Inflammatory macrophage (primary cell): ENCODE measurements around the gene C4orf33.

Experiments
- DNase-seq, 2 donors: peaks; one replicate each; pipeline ENCODE4 v3.0.0-alpha.2; 2020 to 2022

C4orf33 gene

DNA sequence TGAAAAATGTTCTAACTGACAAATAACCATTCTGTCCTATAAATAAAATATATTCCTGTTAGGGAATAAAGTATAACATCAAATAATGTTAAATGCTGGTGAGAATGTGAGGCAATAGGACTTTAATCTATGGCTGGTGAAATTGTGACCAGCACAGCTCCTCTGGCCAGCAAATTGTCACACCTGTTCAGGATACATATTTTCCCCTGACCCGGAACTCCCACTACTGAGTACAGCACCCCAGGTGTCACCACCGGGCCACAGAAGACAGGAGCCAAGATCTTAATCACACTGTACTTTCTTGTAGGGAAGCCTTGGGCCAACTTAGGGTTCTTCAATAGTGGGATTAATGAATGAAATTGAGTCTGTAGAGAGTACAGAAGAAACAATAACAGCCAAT, 33.2 kb downstream of the C4orf33 start:
- no peak for DNase-seq

DNA sequence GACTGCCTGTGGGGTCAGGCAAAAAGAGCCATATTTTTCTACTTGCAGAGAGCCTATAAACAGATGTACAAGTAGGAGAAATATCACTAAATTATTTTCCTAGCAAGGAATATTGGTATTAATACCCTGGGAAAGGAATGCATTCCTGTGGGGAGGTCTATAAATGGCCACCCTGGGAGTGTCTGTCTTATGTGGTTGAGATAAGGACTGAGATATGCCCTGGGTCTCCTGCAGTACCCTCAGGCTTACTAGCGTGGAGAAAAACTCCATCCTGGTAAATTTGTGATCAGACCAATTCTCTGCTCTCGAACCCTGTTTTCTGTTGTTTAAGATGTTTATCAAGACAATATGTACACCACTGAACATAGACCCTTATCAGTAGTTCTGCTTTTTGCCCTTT, 35.4 kb downstream of the C4orf33 start:
- DNase-seq, result no peak

DNA sequence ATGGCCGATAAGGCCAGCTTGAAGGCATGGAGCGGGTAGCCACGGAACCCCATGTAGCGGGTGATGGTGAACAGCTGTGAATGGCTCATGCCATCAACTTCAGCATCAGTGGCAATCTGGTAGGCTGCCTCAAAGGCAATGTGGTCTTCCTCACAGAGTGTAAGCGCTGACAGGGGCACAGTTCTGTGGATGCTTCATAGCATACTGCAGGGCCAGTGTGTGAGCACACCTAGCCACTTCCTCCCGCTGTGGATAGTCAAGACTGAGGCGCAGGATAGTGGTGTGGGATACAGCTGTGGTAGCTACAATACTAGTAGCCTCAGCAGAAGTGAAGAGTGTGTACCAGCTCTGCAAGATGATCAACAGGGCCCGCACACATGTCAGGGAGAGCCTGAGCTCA, 40.5 kb downstream of the C4orf33 start:
- no peak for DNase-seq

DNA sequence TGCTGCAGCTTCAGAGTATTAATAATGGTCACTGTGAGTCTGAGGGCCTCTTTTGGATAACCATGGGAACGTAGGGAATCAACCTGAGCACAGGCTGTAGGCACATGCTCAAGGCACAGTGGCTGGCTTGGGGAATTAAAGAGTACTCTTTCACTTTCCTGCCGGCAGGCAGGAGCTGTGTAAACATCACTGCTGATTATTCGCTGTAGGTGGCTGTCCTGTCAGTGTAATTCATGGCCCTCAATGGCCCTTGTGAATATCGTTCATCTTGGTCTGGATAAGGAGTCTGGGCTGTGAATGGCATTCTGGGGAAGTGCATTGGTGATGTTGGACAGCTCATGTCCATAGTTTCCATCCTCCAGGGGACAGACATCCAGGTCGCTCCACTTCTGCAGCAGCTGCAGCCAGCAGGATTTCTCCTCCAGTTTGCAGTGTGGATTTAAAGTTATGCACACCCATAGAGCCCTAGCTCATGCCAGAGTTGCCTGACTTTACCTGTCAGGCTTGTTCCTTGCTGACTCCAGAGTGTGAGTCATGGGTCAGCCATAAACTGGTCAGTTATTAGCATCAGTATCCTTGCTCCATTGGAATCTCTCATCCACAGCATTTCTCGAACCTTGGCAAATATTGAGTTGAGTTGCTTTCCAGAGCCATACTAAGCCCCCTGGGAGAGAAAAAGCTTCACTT, 43.0 kb downstream of the C4orf33 start:
- no peak for DNase-seq

DNA sequence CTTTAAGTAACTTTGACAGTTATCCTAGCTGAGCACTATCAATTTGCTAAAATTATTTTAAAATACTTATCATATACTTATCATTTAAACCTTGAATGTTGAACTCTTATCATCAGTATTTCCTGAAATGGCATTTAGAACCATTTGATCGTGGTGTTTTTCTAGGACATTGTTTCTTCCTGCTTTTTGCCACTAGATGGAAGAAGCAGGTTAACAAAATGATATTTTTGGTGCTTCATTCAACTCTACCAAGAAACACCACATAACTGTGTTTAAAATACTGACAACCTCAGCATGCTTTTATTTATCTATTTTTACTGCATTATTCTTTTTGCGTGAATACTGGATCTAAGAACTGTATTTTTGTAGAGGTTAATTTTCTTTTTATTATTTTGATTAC, 44.6 kb downstream of the C4orf33 start:
- DNase-seq, result no peak

DNA sequence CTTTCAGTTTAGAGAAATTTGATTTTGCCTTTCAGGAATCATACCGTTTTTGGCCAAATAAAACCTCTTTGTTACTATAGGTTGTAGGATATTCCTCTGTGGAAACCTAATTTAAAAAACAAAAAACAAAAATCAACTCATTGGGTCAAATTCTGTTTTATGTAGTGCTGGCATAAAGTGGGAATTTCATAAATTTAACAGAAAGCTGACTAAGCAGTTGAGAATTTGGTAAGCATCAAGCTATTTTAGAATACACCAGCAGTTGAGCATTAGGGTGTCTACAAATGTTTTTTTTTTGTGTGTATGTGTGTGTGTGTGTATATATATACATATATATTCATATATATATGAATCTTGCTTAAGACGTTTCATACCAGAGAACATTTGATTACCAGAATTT, 47.4 kb downstream of the C4orf33 start:
- DNase-seq, result no peak

DNA sequence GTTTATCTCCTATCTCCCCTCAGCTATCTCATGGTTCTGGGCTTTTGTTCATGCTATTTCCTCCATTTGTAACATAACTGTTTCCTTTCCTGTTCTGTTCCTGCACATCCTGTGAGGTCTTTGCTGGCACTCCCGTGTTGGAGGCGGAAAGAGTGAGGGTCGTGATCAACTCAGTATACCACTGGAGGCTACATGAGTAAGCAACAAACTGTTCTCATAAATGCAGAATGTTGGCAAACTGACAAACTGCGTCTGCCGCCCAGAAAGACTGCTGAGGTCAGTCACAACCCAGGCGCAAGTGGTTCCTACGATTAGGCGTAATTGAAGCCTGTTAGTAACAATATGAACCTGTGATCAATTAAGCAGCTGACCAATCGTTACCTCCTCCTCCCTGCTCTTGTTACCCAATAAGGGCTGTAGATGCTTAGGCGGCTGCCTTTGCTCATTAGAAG, 48.8 kb downstream of the C4orf33 start:
- DNase-seq, result no peak

DNA sequence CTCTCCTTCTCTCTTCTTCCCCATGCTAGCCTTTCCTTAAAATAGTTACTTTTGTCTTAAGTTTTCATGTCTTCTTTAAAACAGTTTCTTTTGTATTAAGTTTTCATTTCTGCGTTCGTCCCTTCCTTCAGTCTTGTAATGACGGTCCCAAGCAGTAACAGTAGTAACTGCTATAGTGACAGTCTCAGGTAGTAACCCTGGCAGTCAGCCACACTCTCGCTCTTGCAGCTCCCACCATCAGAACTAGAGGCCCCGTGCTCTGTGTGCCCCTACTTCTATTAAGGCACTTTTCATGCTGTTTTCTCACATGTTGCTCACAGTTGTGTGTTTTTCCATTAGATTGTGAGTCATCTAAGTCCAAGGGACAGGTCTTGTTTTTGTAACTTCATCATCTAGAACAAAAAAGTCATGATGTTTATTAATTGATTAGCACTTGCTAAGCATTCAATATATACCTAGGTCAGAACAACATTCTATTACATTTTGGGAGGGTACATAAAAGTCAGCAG, 49.3 kb downstream of the C4orf33 start:
- DNase-seq, result no peak

DNA sequence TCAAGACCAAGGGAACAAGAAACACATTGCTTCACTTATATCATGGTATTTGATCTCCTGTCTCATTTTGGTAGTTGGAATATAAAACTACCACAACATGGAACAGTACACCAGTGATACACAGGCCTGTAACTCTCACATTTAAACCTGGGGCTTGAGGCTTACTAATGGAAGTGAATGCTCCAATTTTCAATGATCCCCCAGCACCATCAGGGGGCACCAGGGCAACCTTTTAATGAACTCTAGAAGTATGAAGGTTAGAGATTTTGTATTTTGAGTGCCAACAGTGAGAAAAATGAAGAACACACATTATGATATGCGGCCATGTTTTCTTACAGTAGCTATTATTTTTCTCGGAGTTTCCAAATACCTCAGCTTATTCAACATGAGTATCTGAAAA, 50.7 kb downstream of the C4orf33 start:
- no peak for DNase-seq

DNA sequence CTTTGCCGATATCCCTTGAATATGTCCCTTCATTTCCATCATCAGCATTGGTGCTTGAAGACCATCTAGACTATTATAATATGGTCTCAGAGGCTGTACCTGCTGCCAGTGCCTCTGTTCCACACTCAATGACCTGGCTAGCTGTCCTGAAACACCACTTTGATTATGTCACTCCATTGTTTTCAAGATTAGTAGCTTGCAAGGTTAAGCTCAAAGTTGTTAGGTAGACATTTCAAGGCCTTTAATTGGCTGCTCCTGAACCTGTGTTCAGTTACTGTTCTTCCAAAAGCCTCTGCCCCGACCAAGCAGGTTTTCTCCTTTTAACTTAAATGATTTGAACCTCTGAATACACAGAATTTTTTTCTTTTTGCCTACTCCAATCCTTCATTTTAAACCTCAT, 52.9 kb downstream of the C4orf33 start:
- DNase-seq, result no peak

DNA sequence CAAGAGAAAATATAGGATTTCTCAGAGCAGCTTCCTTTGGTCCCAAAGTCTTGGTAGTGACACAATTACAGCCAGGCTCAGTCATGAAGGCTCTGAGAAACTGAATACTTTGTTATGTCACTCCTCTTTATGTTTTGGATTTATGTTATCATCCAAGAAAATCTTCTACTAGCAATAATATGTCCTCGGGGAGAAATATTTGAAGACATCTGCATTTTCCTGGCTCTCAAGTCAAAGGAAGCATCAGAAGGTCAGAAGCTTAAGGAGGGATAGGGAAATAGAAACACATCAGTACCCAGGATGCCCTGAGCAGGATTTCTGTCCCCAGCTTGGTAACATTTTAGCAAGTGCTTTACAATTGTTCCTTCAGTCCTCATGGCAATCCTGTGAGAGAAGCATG, 54.0 kb downstream of the C4orf33 start:
- DNase-seq, result no peak

DNA sequence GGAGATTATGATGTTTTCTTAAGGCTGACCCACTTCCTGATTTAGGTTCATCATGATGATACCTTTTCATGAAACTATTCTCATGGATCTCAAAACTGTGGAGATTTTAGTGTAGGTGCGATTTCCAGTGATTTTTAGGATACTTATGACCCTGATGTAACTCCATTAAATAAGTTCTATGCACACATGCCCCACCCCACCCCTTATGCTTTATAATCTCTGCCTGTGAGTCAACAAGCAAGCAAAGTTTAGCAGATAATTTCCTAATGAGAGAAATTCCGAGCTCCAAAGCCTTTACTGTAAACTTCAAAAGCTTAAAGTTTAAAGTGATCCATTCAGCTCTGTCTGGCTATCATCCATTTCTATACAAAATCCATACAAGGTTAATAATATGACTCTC, 56.4 kb downstream of the C4orf33 start:
- no peak for DNase-seq

DNA sequence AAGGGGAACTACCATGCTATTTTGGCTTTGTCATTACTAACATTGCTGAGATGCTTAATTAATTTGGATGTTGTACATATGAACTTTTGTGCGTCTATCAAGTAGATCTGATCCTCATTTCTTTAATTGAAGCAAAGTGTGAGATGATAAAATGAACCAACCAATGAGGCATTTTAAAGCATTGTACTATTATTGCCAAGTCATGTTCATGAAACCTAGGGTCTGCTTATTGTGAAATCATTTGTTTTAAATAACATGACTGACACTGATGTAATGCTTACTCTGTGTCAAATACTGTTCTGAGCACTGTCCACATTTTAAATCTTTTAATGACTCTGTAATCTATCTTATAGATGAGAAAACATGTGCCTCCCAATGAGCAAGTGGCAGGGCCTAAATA, 57.7 kb downstream of the C4orf33 start:
- DNase-seq, result no peak

DNA sequence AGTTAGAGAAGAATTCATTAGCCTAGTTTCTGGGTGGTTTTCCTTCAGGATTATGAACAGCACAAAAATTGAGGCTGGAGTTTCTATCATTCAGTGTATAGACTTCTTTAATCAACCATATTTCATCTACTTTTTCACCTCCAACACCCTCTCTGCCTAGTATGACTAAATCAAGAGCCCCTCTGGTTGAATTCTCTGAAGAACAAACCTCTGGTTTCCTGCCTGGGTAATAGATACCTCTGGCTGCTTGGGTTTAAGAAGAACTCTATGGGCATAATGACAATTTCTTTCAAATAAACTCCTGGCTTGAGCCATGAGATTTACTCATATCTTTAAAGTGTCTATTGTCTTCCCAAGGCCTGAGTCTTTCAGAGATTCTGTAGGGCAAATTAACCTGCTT, 66.5 kb downstream of the C4orf33 start:
- DNase-seq, result no peak

DNA sequence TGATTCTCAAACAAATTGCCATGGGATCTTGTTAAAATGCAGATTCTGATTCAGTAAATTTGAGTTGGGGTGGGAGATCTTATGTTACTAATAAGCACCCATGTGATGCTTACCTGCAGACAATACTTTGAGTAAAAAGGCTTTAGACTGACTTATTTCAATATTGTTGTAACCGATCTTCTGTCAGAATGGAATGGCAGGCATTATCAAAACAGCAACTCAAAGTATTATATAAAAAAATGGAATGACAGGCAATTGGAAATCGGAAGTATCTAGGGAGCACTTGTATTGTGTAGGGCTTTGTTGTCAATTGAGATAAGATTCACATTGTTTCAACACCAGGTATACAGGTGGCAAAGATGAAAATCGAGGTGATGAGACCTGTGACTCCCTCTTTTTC, 67.5 kb downstream of the C4orf33 start:
- DNase-seq, result no peak

DNA sequence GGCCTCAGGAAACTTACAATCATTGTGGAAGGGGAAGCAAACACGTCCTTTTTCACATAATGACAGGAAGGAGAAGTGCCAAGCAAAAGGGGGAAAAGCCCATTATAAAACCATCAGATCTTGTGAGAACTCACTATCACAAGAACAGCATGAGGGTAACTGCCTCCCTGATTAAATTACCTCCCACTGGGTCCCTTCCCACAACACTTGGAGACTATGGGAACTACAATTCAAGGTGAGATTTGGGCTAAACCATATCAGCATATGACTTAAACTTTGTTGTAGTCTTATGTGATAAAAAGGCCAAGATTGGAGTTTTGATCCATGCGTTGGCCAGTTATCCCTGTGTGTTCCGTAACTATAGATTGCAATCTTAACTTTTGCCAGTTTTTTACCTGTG, 68.3 kb downstream of the C4orf33 start:
- DNase-seq, result no peak
